ENCODE data around the gene PSMB2.
"Not testable (repeated sequence)": the region's sequence is repeated elsewhere in the genome, so short reads cannot be mapped to it uniquely, and the experiment has no call there.

The PSMB2 gene

DNA sequence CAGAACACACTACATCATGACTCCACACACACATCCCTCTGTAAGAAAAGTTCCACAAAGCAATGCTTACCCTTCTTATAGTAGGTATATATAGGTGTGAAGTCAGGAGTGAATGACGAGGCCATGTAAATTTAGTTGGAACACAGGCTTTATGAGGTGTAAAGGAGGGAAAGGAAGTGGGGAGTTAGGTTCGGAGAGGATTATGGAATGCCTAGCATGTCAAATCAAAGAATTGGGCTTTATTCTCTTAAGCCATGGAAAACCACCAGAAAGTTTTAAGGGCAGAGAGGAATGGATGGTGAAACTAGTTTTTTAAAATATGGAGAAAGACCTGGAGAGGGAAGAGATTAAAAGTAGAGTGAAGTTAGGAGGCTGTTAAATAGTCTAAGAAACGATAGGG, 41.9 kb downstream of the PSMB2 start:
- H3K27ac ChIP-seq: no peak overlapping the region
- H3K4me3 ChIP-seq: no peak overlapping the region

GRCh38 chr1:35598895-35599294, 42.4 kb downstream of the PSMB2 start:
- Histone ChIP-seq H3K4me3 (no peak overlapping the region), H3K27ac (no peak overlapping the region)

DNA sequence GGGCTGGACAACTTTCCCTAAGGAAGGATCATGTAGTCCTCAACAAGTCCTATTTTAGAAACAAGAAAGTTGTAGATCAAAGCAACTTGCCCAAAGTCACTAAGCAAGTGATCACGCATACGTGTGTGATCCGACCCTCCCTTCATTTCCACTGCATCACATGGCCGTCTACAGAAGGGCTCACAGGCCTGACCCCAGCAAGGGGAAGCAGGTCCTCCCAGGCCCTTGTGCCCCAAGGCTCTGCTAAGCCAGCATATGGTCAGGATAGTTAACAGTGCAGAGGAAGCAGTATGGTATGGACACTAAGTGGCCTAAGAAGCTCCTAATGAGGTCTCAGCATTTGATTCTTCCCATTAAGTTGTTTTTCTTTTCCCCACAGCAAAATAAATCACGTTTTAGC, 43.5 kb downstream of the PSMB2 start:
- no peak overlapping the region for H3K4me3 ChIP-seq
- H3K27ac ChIP-seq: no peak overlapping the region

DNA sequence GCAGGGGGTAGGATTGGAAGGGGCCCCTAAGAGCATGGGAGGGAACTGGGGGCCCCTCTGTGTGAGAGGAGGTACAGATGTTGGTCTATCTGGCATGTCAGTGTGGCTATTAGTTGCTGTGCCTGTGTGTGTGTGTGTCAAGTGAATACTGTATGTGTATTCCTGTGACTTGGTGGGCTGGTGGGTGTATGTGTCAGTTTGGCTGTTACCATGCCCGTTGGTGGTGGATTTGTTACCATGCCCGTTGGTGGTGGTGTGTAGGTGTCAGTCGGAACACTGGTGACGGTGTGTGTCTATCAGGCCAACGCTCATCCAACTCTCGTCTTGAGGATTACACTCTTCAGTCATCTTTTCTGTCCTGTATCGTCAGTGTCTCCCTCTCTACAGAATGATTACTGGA, 45.6 kb downstream of the PSMB2 start:
- Histone ChIP-seq H3K27ac (no peak overlapping the region), H3K4me3 (no peak overlapping the region)

- no peak overlapping the region for H3K4me3 ChIP-seq
- no peak overlapping the region for H3K27ac ChIP-seq
These were observed 47.1 kb downstream of the PSMB2 start for GRCh38 chr1:35594005-35594760.

DNA sequence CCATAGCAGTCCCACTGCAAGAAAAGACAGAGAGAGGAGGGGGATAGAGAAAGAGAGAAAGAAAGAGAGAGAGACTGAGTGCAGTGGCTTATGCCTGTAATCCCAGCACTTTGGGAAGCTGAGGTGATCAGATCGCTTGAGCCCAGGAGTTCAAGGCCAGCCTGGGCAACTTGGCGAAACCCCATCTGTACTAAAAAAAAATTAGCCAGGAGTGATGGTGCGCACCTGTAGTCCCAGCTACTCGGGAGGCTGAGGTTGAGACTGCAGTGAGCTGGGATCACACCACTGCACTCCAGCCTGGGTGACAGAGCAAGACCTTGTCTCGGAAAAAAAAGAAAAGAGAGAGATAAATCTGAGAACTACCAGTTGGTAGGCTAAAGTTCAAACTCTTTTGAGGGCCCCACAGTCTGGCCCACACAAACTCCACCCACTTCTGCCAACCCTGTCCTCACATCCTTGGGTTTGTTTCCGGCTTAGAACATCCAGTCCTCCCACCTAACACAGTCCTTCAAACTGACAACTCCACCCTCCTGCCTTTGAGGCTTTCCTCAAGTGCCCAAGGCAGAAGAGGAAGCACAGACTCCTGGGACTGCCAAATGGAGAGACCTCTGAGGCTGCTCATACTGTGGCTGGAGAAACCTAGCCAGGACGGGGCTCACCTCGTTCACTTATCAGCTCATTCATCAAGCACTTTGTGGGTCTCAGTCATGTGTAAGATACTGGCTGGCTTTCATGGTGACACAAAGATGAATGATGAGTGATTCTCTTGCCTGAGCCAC, 48.1 kb downstream of the PSMB2 start:
- H3K4me3 ChIP-seq: no peak overlapping the region
- H3K27ac ChIP-seq: no peak overlapping the region

DNA sequence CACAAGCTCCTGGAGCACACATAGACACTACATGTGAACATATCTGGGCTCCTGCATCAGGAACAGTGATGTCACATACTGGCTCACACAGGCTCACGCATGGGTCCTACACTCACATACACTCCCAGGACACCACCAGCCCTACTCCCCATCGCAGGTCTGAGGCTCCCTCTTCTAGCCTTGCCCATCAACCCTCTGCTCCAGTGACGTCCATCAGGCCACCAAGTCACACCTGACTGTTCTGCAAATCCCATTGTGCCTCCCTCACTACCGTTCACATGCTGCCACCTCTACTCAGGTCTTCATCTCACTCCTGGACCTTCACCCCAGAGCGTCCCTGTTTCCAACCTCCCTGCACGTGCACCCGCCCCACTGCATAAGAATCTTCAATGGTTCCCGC, 50.1 kb downstream of the PSMB2 start:
- Histone ChIP-seq H3K4me3 (no peak overlapping the region), H3K27ac (no peak overlapping the region)

GRCh38 chr1:35590476-35591040, 50.8 kb downstream of the PSMB2 start:
- Histone ChIP-seq H3K4me3 (no peak overlapping the region), H3K27ac (no peak overlapping the region)

DNA sequence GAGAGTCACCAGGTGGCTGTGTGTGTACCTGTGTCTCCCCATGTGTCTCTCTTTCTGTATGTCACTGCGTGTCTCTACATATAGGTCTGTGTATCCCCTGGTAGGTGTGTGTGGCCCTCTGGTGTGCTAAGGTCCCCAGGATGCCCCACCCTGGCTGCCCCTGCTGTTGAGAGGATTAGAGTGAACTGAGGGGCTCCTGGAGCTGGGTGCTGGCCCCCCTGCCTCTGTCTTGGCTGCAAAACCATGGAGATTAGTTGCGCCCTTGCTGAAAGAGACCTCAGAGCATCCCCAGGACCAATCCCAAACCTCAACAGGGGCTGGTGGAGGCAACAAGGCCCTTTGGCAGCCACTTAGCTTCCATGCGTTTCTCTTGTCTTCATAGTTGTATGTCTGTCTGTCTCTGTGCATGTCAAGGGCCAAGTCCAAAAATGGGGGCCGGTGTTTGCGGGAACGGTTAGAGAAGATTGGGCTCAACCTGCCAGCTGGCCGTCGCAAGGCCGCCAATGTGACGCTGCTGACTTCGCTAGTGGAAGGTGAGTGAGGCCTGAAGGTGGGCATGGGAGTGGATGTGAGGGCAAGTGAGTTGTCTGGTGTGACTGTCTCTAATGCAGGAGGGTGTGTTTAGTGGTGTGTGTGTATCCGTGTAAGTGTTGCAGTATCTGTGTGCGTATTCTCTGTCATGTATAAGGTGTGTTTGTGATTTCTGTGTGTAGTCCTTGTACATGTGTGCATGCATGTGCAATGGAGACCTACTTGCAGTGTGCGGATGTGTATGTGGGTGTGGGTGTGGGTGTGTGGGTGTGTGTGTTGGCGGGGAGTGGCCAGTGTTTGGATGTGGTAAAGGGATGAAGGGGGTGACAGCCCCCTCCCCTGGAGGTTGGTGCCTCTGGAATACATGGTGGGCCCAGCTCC, 51.6 kb downstream of the PSMB2 start:
- H3K4me3 ChIP-seq: no peak overlapping the region
- no peak overlapping the region for H3K27ac ChIP-seq

DNA sequence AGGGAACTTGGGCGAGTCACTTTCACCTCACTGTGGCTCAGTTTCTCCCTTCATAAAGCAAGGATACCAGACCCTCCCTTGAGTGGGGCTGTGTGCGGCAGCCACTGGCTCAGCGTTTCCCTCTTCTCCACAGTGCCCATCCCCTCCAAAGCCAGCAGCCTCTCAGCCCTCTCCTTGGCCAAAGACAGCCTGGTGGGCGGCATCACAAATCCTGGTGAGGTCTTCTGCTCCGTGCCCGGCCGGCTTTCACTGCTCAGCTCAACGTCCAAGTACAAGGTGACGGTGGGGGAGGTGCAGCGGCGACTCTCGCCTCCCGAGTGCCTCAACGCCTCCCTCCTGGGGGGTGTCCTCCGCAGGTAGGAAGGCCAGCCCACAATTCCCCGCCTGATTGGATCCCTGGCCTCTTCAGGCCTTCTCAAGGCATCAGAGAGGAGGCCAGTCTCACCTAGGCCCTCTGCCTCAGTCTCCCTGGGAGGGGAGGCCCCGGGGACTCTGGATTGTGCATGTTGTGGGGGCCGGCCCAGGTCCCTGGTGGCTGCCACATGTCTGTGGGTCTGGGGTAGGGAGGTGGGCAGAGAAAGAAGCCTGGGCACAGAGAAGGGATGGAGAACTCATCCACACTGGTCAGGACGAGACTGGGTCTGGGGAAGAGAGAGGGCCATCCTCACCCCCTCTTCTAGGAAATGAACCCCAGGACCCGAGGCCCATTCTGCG, 53.0 kb downstream of the PSMB2 start:
- H3K4me3 ChIP-seq: no peak overlapping the region
- no peak overlapping the region for H3K27ac ChIP-seq

GRCh38 chr1:35587736-35588135, 53.6 kb downstream of the PSMB2 start:
- no peak overlapping the region for H3K4me3 ChIP-seq
- no peak overlapping the region for H3K27ac ChIP-seq

GRCh38 chr1:35586808-35587207, 54.5 kb downstream of the PSMB2 start:
- no peak overlapping the region for H3K27ac ChIP-seq
- H3K4me3 ChIP-seq: no peak overlapping the region

GRCh38 chr1:35585805-35586204, 55.5 kb downstream of the PSMB2 start:
- not testable (repeated sequence) for H3K4me3 ChIP-seq, H3K27ac ChIP-seq

GRCh38 chr1:35585281-35585680, 56.0 kb downstream of the PSMB2 start:
- Histone ChIP-seq H3K27ac (no peak overlapping the region), H3K4me3 (no peak overlapping the region)

- not testable (repeated sequence) for H3K4me3 ChIP-seq, H3K27ac ChIP-seq
These were observed 59.7 kb downstream of the PSMB2 start for GRCh38 chr1:35581621-35582020.

DNA sequence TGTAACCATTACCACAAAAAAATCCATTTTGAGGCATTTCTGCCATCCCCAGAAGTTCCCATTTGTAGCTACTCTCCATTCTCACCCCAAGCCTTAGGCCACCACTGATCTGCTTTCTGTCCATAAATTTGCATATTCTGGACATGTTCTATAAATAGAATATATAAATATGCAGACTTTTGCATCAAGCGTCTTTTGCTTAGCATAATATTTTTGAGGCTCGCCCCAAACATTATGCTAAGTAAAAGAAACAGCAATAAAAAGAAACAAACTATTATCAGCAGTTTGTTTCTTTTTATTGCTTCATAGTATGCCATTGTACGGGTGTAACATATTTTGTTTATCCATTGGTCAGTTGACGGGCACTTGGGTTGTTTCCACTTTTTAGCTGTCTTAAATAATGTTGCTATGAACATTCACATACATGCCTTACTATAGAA, 60.4 kb downstream of the PSMB2 start:
- no peak overlapping the region for H3K4me3 ChIP-seq
- no peak overlapping the region for H3K27ac ChIP-seq

DNA sequence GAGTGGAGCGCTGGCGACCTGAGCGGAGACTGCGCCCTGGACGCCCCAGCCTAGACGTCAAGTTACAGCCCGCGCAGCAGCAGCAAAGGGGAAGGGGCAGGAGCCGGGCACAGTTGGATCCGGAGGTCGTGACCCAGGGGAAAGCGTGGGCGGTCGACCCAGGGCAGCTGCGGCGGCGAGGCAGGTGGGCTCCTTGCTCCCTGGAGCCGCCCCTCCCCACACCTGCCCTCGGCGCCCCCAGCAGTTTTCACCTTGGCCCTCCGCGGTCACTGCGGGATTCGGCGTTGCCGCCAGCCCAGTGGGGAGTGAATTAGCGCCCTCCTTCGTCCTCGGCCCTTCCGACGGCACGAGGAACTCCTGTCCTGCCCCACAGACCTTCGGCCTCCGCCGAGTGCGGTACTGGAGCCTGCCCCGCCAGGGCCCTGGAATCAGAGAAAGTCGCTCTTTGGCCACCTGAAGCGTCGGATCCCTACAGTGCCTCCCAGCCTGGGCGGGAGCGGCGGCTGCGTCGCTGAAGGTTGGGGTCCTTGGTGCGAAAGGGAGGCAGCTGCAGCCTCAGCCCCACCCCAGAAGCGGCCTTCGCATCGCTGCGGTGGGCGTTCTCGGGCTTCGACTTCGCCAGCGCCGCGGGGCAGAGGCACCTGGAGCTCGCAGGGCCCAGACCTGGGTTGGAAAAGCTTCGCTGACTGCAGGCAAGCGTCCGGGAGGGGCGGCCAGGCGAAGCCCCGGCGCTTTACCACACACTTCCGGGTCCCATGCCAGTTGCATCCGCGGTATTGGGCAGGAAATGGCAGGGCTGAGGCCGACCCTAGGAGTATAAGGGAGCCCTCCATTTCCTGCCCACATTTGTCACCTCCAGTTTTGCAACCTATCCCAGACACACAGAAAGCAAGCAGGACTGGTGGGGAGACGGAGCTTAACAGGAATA, 64.0 kb downstream of the PSMB2 start:
- peak overlapping the region in 15 of 21 experiments; percentile 5 to 79 (median 59) for H3K27ac ChIP-seq
- peak overlapping the region; percentile 19 to 43 (median 36) for H3K4me3 ChIP-seq

GRCh38 chr1:35576766-35577070, 64.6 kb downstream of the PSMB2 start:
- H3K4me3 ChIP-seq: peak overlapping the region; percentile 19 to 43 (median 36)
- not testable (repeated sequence) for H3K27ac ChIP-seq

All from skin epidermis (tissue), 12 donors.